ENCODE results near the gene STK11IP. TPM values are rescaled to one million over a fixed set of nuclear protein-coding genes. Genes with fewer than 3 reads are reported as not detected.

Gene STK11IP
- total and polyA plus RNA-seq, 10 of the 15 experiments (the other 5 are each of a cell fraction or from before 2014, with no cell fraction given), result 0.42 to 24.0 (median 11.4) TPM

DNA sequence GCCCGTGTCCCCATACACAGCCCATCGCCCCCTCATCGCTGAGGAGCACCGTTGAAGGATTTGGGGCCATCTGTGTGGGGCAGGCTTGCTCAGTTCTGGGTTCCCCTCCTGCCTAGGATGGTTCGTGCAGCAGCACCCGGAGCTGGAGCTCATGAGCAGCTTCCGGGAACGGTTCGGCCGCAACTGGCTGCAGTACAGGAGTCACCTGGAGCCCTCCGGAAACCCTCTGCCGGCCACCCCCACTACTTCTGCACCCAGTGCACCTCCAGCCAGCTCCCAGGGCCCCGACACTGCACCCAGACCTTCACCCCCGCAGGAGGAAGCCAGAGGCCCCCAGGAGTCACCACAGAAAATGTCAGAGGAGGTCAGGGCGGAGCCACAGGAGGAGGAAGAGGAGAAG, 10.3 kb downstream of the STK11IP start:
- Histone ChIP-seq H2AFZ (ENCODE audit: control insufficient read depth, low read depth, low read length) (no peak overlapping the region), H4K20me1 (ENCODE audit: control insufficient read depth, insufficient read depth) (no peaks in the 10 kb centered on the region), H3K36me3 (ENCODE audit: control insufficient read depth in 2 of 2, insufficient read depth in 2 of 2, low read length in 1 of 2) (peaks cover 6 to 12% of the 10 kb centered on the region in 2 experiments; a peak in 3 of 4 replicates), H3K27me3 (replicated peaks in 1 of 2; ENCODE audit: control insufficient read depth in 2 of 2, insufficient read depth in 2 of 2, low read length in 1 of 2) (no peaks in the 10 kb centered on the region), H3K9me3 (replicated peaks; ENCODE audit: control insufficient read depth, insufficient read depth, low read length) (no peaks in the 10 kb centered on the region), H3K4me3 (no peak overlapping the region), H3K4me1 (ENCODE audit: control insufficient read depth, insufficient read depth, low read length) (0 out of 2 replicates have a peak, but pooled peaks cover 4% of the 10 kb centered on the region), H3K27ac (ENCODE audit: control insufficient read depth, insufficient read depth) (no peak overlapping the region), H3K79me2 (ENCODE audit: control insufficient read depth, insufficient read depth, low read length) (no peaks in the 10 kb centered on the region), H3K4me2 (ENCODE audit: control insufficient read depth, insufficient read depth) (no peak overlapping the region), H3K9ac (ENCODE audit: control insufficient read depth, insufficient read depth, low read length) (no peak overlapping the region)
- no peak for FAIRE-seq
- CTCF ChIA-PET, result no interaction called here
- 97% methylated on average over 9 of the region's 15 CpGs for WGBS (ENCODE audit: insufficient coverage, insufficient replicate concordance, low lambda C conversion rate, missing lambda C conversion rate)
- no peak for TF ChIP-seq MTA2 (IDR thresholded peaks at IDR 0.05; ENCODE audit: low read depth)
- no peak for TF ChIP-seq BMI1 (IDR thresholded peaks at IDR 0.05; ENCODE audit: borderline replicate concordance)
- no peak for TF ChIP-seq FOS (IDR thresholded peaks at IDR 0.05; ENCODE audit: borderline replicate concordance, extremely low read depth, insufficient read length)
- no peak for TF ChIP-seq ZNF384 (IDR thresholded peaks at IDR 0.05; ENCODE audit: borderline replicate concordance, low read depth, low read length)
- TF ChIP-seq POLR2AphosphoS5 (IDR thresholded peaks at IDR 0.05; ENCODE audit: low read length), result no peak
- RAD21 ChIA-PET (ENCODE audit: unreplicated experiment), result interaction anchor here (0.6 kb wide), 1 partner anchor 79 kb away, joined by 3 read pairs; no protein-coding TSS in a partner anchor
- in situ Hi-C loops (cut with MboI) (no loop called here), intact Hi-C loops (cut with micrococcal nuclease; ENCODE audit: unreplicated experiment) (no loop called here)
- POLR2A ChIA-PET, result no interaction called here
- SMC1A ChIA-PET (ENCODE audit: uncharacterized antibody, unreplicated experiment), result no interaction called here
- no peak for DNase-seq (ENCODE audit: low read depth, low spot score)
- no peak for ATAC-seq
- no TSS peak for BruUV-seq (replicated peaks)

DNA sequence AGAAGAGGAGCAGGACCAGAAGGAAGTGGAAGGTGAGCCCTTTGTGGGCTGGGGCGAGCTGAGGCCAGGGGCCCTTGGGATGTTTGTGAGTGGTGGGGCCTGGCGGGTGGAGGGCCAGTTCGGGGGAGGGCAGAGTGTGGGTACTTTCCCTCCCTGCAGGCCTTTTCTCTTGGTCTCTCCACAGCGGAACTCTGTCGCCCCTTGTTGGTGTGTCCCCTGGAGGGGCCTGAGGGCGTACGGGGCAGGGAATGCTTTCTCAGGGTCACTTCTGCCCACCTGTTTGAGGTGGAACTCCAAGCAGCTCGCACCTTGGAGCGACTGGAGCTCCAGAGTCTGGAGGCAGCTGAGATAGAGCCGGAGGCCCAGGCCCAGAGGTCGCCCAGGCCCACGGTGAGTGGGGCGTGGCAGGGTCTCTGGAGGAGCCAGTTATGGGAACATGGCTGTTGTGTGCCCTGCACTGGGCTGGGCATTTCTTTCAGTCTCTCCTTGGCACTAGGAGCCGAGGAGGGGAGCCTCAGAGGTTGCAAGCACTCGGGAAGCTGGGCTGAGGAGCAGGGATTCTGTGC, 10.8 kb downstream of the STK11IP start:
- ChIA-PET SMC1A (ENCODE audit: uncharacterized antibody, unreplicated experiment) (no interaction called here), POLR2A (no interaction called here), RAD21 (ENCODE audit: unreplicated experiment) (no interaction called here), CTCF (no interaction called here)
- BruUV-seq (replicated peaks), result no TSS peak
- WGBS (ENCODE audit: insufficient coverage, insufficient replicate concordance, low lambda C conversion rate, missing lambda C conversion rate), result 73% methylated on average over 15 of the region's 15 CpGs
- Histone ChIP-seq H3K27me3 (replicated peaks in 1 of 2; ENCODE audit: control insufficient read depth in 2 of 2, insufficient read depth in 2 of 2, low read length in 1 of 2) (no peaks in the 10 kb centered on the region), H3K9me3 (replicated peaks; ENCODE audit: control insufficient read depth, insufficient read depth, low read length) (no peaks in the 10 kb centered on the region), H3K27ac (ENCODE audit: control insufficient read depth, insufficient read depth) (no peak overlapping the region), H3K9ac (ENCODE audit: control insufficient read depth, insufficient read depth, low read length) (no peak overlapping the region), H3K36me3 (ENCODE audit: control insufficient read depth in 2 of 2, insufficient read depth in 2 of 2, low read length in 1 of 2) (peaks cover 6 to 12% of the 10 kb centered on the region in 2 experiments; a peak in 3 of 4 replicates), H4K20me1 (ENCODE audit: control insufficient read depth, insufficient read depth) (no peaks in the 10 kb centered on the region), H3K79me2 (ENCODE audit: control insufficient read depth, insufficient read depth, low read length) (no peaks in the 10 kb centered on the region), H3K4me3 (no peak overlapping the region), H3K4me1 (ENCODE audit: control insufficient read depth, insufficient read depth, low read length) (0 out of 2 replicates have a peak, but pooled peaks cover 4% of the 10 kb centered on the region), H3K4me2 (ENCODE audit: control insufficient read depth, insufficient read depth) (no peak overlapping the region), H2AFZ (ENCODE audit: control insufficient read depth, low read depth, low read length) (no peak overlapping the region)
- FAIRE-seq (no peak), ATAC-seq (no peak), DNase-seq (ENCODE audit: low read depth, low spot score) (no peak)
- intact Hi-C loops (cut with micrococcal nuclease; ENCODE audit: unreplicated experiment), result no loop called here
- in situ Hi-C loops (cut with MboI), result no loop called here
- TF ChIP-seq, protein P1, sequence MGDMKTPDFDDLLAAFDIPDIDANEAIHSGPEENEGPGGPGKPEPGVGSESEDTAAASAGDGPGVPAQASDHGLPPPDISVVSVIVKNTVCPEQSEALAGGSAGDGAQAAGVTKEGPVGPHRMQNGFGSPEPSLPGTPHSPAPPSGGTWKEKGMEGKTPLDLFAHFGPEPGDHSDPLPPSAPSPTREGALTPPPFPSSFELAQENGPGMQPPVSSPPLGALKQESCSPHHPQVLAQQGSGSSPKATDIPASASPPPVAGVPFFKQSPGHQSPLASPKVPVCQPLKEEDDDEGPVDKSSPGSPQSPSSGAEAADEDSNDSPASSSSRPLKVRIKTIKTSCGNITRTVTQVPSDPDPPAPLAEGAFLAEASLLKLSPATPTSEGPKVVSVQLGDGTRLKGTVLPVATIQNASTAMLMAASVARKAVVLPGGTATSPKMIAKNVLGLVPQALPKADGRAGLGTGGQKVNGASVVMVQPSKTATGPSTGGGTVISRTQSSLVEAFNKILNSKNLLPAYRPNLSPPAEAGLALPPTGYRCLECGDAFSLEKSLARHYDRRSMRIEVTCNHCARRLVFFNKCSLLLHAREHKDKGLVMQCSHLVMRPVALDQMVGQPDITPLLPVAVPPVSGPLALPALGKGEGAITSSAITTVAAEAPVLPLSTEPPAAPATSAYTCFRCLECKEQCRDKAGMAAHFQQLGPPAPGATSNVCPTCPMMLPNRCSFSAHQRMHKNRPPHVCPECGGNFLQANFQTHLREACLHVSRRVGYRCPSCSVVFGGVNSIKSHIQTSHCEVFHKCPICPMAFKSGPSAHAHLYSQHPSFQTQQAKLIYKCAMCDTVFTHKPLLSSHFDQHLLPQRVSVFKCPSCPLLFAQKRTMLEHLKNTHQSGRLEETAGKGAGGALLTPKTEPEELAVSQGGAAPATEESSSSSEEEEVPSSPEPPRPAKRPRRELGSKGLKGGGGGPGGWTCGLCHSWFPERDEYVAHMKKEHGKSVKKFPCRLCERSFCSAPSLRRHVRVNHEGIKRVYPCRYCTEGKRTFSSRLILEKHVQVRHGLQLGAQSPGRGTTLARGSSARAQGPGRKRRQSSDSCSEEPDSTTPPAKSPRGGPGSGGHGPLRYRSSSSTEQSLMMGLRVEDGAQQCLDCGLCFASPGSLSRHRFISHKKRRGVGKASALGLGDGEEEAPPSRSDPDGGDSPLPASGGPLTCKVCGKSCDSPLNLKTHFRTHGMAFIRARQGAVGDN (IDR thresholded peaks at IDR 0.05), result no peak
- no peak for TF ChIP-seq SMAD5 (IDR thresholded peaks at IDR 0.05; ENCODE audit: low read depth)
- no peak for TF ChIP-seq TCF12 (IDR thresholded peaks at IDR 0.05; ENCODE audit: low read depth, low read length)
- no peak for TF ChIP-seq RBBP5 (conservative IDR thresholded peaks at IDR 0.05)
- no peak for TF ChIP-seq RB1 (IDR thresholded peaks at IDR 0.05; ENCODE audit: borderline replicate concordance)
- TF ChIP-seq, protein P2, sequence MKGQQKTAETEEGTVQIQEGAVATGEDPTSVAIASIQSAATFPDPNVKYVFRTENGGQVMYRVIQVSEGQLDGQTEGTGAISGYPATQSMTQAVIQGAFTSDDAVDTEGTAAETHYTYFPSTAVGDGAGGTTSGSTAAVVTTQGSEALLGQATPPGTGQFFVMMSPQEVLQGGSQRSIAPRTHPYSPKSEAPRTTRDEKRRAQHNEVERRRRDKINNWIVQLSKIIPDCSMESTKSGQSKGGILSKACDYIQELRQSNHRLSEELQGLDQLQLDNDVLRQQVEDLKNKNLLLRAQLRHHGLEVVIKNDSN (IDR thresholded peaks at IDR 0.05; ENCODE audit: borderline replicate concordance, extremely low read length, insufficient read depth, low read depth, low read length), result no peak
- no peak for TF ChIP-seq CBX3 (IDR thresholded peaks at IDR 0.05; ENCODE audit: borderline replicate concordance, low read depth)
